Fibroblast of peridontal ligament (primary cell): ENCODE measurements around the gene ISG20.

Source experiments
- DNase-seq: peaks from one replicate; pipeline ENCODE4 v3.0.0-alpha.2; 2010; ENCODE audit errors: extremely low read depth

ISG20 gene

GRCh38 chr15:88653200-88654064, 14.6 kb downstream of the ISG20 start:
- DNase-seq = no peak

- DNase-seq = no peak
Measured at GRCh38 chr15:88654430-88655102, 15.8 kb downstream of the ISG20 start.

- no peak for DNase-seq
Measured at GRCh38 chr15:88655103-88655553, 16.3 kb downstream of the ISG20 start.

- no peak for DNase-seq
Measured at GRCh38 chr15:88655800-88656488, 17.1 kb downstream of the ISG20 start.

- DNase-seq = no peak
Measured at GRCh38 chr15:88656760-88657221, 18.0 kb downstream of the ISG20 start.

GRCh38 chr15:88657326-88658069, 18.7 kb downstream of the ISG20 start:
- peak; percentile 67 for DNase-seq

- DNase-seq = no peak
Measured at GRCh38 chr15:88658070-88658965, 19.5 kb downstream of the ISG20 start.

GRCh38 chr15:88658972-88659931, 20.4 kb downstream of the ISG20 start:
- peak; percentile 53 for DNase-seq

GRCh38 chr15:88661041-88661700, 22.4 kb downstream of the ISG20 start:
- peak; percentile 84 for DNase-seq

GRCh38 chr15:88661761-88662556, 23.1 kb downstream of the ISG20 start:
- peak; percentile 61 for DNase-seq

- peak; percentile 32 for DNase-seq
Measured at GRCh38 chr15:88663141-88663621, 24.4 kb downstream of the ISG20 start.

- DNase-seq = no peak
Measured at GRCh38 chr15:88664151-88664778, 25.4 kb downstream of the ISG20 start.

GRCh38 chr15:88674661-88675060, 35.8 kb downstream of the ISG20 start:
- DNase-seq = no peak

GRCh38 chr15:88678755-88679154, 39.9 kb downstream of the ISG20 start:
- DNase-seq = no peak

GRCh38 chr15:88680241-88681001, 41.6 kb downstream of the ISG20 start:
- DNase-seq = no peak

GRCh38 chr15:88681610-88682221, 42.9 kb downstream of the ISG20 start:
- no peak for DNase-seq
